ENCODE data around the gene CWF19L2. TPM values are rescaled to one million over a fixed set of nuclear protein-coding genes. Genes with fewer than 3 reads are reported as not detected.
"Not testable (repeated sequence)": the region's sequence is repeated elsewhere in the genome, so short reads cannot be mapped to it uniquely, and the experiment has no call there.

Gene CWF19L2
- total RNA-seq, 1 donor = 10.9 TPM

DNA sequence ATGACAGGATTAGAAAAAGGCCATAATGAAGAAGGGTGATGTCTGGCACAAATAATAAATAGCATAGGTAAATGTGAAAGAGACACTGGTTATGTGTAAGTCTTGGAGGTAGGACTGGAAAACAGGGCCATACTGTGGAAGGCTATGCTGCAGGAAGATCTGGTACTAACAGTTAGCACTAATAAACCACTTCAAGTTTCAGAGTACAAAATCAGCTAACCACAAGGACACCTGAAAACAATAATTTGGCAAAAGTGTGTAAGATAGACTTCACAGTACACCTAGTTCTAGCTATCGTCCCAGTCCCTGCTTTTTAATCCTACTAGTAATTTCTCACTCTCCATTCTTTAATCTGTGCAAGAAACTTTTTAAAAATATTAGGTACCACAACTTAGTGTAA, 44.3 kb downstream of the CWF19L2 start:
- Histone ChIP-seq H3K27ac (ENCODE audit: low read depth, low read length) (no peak overlapping the region), H4K20me1 (ENCODE audit: insufficient read depth, low read length) (no peaks in the 10 kb centered on the region), H3K27me3 (ENCODE audit: insufficient read depth, low read length) (no peaks in the 10 kb centered on the region), H3K4me2 (ENCODE audit: insufficient read depth, low read length) (no peak overlapping the region), H3K9me3 (ENCODE audit: low read depth, low read length) (no peaks in the 10 kb centered on the region), H3K36me3 (ENCODE audit: insufficient read depth, low read length) (no peaks in the 10 kb centered on the region), H3K79me2 (ENCODE audit: insufficient read depth, low read length) (no peaks in the 10 kb centered on the region), H3K4me1 (ENCODE audit: insufficient read depth, low read length) (no peaks in the 10 kb centered on the region), H2AFZ (ENCODE audit: low read length) (no peak overlapping the region), H3K4me3 (ENCODE audit: insufficient read depth, low read length) (no peak overlapping the region)
- TF ChIP-seq, protein P1, sequence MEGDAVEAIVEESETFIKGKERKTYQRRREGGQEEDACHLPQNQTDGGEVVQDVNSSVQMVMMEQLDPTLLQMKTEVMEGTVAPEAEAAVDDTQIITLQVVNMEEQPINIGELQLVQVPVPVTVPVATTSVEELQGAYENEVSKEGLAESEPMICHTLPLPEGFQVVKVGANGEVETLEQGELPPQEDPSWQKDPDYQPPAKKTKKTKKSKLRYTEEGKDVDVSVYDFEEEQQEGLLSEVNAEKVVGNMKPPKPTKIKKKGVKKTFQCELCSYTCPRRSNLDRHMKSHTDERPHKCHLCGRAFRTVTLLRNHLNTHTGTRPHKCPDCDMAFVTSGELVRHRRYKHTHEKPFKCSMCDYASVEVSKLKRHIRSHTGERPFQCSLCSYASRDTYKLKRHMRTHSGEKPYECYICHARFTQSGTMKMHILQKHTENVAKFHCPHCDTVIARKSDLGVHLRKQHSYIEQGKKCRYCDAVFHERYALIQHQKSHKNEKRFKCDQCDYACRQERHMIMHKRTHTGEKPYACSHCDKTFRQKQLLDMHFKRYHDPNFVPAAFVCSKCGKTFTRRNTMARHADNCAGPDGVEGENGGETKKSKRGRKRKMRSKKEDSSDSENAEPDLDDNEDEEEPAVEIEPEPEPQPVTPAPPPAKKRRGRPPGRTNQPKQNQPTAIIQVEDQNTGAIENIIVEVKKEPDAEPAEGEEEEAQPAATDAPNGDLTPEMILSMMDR (IDR thresholded peaks at IDR 0.05; ENCODE audit: extremely low read depth, low read depth, low read length) = no peak
- no peak for DNase-seq (ENCODE audit: insufficient read length, low spot score, missing footprints)

DNA sequence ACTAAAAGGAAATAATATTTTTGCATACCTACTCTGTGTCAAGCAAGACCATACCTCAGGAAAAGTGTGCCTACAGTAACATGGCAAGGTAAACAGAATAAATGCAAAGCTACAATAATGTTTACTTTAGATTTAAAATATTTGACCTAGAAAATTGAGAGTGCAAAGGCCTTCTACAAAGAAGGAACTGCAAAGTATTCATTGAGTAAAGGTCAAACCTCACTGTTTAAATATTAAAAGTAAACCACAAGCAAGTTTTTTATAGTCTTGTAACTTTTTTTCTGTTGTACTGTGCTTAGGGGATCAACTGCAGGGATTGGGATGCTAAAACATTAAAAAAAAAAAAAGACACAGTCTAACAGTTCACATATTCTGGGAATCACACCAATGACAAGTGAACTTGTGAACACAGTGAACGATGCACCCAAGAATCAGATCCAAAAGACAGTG, 48.8 kb downstream of the CWF19L2 start:
- Histone ChIP-seq H3K27ac (ENCODE audit: low read depth, low read length) (no peak overlapping the region), H3K79me2 (ENCODE audit: insufficient read depth, low read length) (no peaks in the 10 kb centered on the region), H3K27me3 (ENCODE audit: insufficient read depth, low read length) (no peaks in the 10 kb centered on the region), H2AFZ (ENCODE audit: low read length) (no peak overlapping the region), H3K4me1 (ENCODE audit: insufficient read depth, low read length) (no peaks in the 10 kb centered on the region), H3K4me3 (ENCODE audit: insufficient read depth, low read length) (no peak overlapping the region), H3K4me2 (ENCODE audit: insufficient read depth, low read length) (no peak overlapping the region), H3K36me3 (ENCODE audit: insufficient read depth, low read length) (no peaks in the 10 kb centered on the region), H3K9me3 (ENCODE audit: low read depth, low read length) (no peaks in the 10 kb centered on the region), H4K20me1 (ENCODE audit: insufficient read depth, low read length) (no peaks in the 10 kb centered on the region)
- TF ChIP-seq, protein P1 (IDR thresholded peaks at IDR 0.05; ENCODE audit: extremely low read depth, low read depth, low read length) = no peak
- no peak for DNase-seq (ENCODE audit: insufficient read length, low spot score, missing footprints)

- Histone ChIP-seq H3K4me3 (ENCODE audit: insufficient read depth, low read length) (no peak overlapping the region), H3K4me1 (ENCODE audit: insufficient read depth, low read length) (no peaks in the 10 kb centered on the region), H3K9me3 (ENCODE audit: low read depth, low read length) (no peaks in the 10 kb centered on the region), H3K27ac (ENCODE audit: low read depth, low read length) (no peak overlapping the region), H3K27me3 (ENCODE audit: insufficient read depth, low read length) (no peaks in the 10 kb centered on the region), H4K20me1 (ENCODE audit: insufficient read depth, low read length) (no peaks in the 10 kb centered on the region), H3K36me3 (ENCODE audit: insufficient read depth, low read length) (no peaks in the 10 kb centered on the region), H3K79me2 (ENCODE audit: insufficient read depth, low read length) (no peaks in the 10 kb centered on the region), H2AFZ (ENCODE audit: low read length) (no peak overlapping the region), H3K4me2 (ENCODE audit: insufficient read depth, low read length) (no peak overlapping the region)
- DNase-seq (ENCODE audit: insufficient read length, low spot score, missing footprints) = no peak
- TF ChIP-seq, protein P1 (IDR thresholded peaks at IDR 0.05; ENCODE audit: extremely low read depth, low read depth, low read length) = no peak
Measured at GRCh38 chr11:107405260-107405659, 52.4 kb downstream of the CWF19L2 start.

DNA sequence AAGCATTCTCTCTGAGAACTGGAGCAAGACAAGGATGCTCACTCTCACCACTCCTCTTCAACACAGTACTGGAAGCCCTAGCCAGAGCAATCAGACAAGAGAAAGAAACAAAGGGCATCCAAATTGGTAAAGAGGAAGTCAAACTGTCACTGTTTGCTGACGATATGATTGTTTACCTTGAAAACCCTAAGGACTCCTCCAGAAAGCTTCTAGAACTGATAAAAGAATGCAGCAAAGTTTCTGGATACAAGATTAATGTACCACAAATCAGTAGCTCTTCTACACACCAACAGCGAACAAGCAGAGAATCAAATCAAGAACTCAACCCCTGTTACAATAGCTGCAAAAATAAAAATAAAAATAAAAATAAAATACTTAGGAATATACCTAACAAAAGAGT, 56.5 kb downstream of the CWF19L2 start:
- not testable (repeated sequence) for H2AFZ ChIP-seq (ENCODE audit: low read length); H3K79me2 ChIP-seq (ENCODE audit: insufficient read depth, low read length); H3K4me2 ChIP-seq (ENCODE audit: insufficient read depth, low read length); H4K20me1 ChIP-seq (ENCODE audit: insufficient read depth, low read length); DNase-seq (ENCODE audit: insufficient read length, low spot score, missing footprints); H3K27ac ChIP-seq (ENCODE audit: low read depth, low read length); H3K27me3 ChIP-seq (ENCODE audit: insufficient read depth, low read length); H3K36me3 ChIP-seq (ENCODE audit: insufficient read depth, low read length); H3K4me1 ChIP-seq (ENCODE audit: insufficient read depth, low read length); H3K4me3 ChIP-seq (ENCODE audit: insufficient read depth, low read length); H3K9me3 ChIP-seq (ENCODE audit: low read depth, low read length)
